ENCODE results near the gene SLC6A8.
A peak's percentile ranks its signal among the peaks of the same experiment; 100 is the strongest.
"Not testable (repeated sequence)": the region's sequence is repeated elsewhere in the genome, so short reads cannot be mapped to it uniquely, and the experiment has no call there.

Gene SLC6A8

DNA sequence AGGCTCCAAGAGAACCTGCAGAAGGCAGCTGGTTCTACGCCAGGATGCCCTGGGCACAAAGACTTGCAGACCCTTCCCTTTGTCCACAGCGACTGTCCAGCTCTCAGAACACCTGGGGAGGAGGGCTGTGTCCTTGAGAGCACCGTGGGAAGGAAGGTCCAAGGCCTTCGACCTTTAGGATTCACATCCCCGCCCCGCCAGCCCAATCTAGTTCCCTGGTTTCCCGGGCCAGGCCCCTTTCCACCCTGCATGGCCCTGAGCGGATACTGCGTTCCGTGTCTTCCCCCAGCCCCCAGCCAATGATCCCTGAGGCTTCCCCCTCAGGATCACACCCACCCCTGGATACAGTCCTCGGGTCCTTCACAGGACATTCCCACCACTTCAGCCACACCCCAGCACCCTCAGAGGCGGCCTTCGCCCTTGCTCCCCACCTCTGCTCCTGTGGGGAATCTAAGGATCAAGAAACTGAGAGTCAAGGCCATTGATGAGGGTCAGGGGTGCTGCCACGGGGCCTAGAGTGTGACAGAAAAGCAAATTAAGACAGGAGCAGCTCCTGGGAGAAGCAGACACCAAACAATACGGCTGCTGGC is 46.0 kb downstream of the SLC6A8 start:
- no peak for DNase-seq

DNA sequence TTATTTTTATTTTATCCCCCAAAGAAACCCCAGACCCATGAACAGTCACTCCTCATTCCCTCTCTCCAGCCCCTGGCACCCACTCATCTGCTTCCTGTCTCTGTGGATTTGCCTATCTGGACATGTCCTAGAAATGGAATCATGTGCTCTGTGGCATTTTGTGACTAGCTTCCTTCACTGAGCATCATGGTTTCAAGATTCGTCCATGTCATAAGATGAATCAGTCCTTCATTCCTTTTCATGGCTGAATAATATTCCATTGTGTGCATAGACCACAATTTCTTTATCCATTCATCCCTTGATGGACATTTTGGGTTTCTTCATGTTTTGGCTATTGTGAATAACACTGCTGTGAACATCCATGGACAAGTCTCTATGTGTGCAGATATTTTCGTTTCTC is 47.1 kb downstream of the SLC6A8 start:
- DNase-seq = no peak

DNA sequence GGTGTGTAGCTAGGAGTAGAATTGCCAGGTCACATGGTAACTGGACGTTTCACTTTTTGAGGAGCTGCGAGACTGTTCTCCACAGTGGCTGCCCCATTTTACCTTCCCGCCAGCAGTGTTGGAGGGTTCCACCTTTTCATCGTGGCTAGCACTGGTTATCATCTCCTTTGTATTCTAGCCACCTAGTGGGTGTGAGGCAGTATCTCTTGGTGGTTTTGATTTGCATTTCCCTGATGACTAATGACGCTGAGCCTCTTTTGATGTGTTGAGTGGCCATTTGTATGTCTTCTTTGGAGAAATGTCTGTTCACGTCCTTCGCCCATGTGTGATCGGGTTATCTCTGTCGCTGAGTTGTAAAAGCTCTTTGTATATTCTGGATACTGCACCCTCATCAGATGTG is 47.5 kb downstream of the SLC6A8 start:
- no peak for DNase-seq

DNA sequence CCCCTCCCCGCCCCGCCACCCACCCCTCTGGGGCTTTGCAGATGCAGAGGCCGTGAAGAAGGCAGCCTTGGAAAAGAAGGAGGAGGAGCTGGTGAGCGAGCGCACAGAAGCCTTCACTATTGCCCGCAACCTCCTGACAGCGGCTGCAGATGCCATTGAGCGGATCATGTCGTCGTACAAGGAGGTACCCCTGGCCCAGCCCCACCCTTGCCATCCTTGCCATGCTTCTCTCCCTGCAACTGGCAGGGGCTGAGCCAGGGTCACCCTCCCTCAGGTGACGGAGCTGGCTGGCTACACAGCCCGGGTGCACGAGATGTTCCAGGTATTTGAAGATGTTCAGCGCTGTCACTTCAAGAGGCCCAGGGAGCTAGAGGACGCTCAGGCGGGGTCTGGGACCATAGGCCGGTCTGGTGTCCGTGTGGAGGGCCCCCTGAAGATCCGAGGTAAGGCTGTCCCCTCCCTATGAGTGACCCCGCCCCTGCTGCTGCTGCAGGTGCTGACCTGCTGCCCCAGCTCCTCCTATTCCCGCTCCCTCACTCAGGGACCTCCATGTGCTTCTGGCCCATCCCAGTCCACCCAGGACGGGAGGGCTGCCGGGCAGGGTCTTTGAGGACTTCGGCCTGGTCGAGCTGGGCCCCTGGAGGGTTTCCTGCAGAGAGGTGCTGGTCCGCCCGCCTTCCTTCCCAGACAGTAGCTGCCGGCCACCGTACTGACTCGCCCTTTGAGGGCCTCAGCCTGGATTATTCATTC is 48.5 kb downstream of the SLC6A8 start:
- DNase-seq = no peak

DNA sequence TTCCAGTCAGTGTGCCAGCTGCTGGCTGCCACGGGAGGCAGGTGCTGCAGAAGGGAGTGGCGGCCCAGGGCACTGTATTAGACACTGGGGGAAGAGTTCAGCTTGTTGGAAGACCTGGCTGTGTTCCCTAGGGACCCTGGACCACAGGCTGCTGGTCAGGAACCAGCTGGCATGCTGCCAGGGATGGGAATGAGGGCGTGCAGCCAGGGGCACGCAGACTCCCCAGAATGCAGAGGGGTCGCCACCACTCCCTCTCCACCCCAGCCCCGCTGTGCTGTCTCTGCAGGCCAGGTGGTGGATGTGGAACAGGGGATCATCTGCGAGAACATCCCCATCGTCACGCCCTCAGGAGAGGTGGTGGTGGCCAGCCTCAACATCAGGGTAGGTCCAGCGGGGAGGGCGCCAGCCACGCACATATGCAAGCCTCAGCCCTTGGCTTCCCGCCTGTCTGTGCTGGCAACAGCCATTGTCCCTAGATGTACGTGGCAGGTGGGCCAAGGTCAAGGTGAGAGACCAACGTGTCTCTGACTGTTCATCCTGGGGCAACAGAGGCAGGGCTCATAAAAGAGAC is 49.2 kb downstream of the SLC6A8 start:
- DNase-seq = no peak

DNA sequence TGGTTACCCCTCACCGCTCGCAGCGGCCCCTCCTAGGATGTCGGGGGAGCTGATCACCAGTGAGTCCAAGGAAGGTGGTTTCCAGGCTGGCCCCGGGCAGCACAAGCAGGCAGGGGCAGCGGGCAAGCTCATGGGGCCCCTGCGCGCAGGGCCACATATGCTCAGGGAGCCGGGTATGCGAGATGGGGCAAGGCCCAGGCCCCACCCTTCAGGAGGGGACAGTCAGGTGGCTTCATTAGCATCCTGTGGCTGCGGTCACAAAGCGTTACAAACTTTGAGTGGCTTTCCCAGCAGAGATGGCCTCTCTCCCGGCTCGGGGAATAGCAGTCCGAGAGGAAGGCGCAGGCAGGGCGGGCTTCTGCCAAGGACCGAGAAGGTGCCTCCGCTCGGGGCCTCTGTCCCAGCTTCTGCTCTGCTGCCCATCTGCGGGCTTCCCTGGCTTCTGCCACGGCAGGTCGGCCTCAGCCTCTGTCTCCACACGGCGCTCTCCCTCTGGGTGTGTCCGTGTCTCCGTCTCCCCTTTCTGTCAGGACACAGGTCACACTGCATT is 50.4 kb downstream of the SLC6A8 start:
- DNase-seq = no peak

DNA sequence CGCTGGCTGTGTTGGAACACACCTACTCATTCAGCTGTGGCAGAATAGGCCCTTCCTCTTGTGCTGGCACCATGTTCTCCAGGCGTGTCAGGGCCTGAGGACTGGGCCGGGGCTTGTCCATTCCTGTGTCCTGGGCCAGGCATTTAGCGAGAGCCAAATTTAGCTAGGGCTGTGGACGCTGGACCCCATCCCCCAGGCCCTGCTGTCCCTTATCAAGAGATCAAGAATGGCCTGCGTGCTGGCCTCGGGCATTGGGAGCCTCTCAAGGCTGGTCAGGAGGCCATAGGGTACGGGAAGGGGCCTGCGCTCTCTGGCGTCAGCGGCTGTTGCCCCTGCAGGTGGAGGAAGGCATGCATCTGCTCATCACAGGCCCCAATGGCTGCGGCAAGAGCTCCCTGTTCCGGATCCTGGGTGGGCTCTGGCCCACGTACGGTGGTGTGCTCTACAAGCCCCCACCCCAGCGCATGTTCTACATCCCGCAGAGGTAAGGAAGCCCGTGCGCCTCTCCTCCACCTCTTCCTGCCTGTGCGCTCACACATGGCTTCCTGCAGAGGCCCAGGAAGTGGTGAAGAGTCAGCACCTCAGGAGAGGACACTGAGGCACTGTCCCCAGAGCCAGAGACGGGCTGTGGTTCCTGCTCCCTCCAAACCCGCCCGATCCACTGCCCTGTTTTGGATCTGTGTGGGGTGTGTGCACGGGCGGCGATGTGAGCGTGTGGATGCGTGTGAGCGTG is 52.2 kb downstream of the SLC6A8 start:
- no peak for DNase-seq

DNA sequence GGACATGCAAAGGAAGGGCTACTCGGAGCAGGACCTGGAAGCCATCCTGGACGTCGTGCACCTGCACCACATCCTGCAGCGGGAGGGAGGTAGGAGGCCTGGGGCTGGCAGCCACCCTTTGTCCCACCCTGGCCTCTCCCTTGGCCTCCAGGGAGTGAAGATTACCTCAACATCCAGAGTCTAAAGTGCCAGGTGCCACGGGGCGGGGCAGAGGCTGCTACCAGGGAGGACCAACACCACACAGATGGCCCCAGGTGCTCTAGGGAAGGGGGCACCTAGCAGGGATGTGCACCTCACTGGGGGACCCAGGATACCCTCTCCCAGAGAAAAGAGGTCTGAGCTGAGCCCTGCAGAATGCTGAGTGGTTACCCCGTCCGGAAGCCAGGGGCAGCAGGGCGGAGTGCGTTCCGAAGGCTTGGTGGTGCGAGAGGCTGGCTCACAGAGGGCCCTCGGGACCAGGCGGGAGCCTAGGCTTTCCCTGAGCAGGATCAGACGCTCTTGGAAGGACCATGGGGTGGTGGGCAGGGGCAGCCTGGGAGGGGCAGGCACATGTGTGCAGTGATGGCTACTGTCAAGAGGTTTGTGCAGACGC is 53.0 kb downstream of the SLC6A8 start:
- no peak for DNase-seq

DNA sequence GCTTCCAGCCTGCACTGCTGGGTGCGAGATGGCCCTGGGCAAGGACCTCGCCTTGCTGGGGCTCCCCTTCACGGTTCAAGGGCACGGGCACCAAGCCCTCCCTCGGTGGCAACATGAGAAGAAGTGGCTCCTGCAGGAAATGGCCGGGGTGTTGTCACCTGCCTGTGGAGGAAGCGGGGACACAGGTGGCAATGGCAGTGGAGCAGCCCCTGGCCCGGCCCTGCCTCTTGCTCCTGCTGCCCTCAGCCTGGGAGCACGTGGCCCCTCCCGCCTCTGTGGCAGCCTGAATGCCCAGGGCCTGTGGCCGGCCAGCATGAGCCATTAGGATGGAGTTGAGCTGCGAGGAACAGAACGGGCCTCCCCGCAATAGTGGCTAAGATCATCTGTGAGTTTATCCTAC is 53.7 kb downstream of the SLC6A8 start:
- no peak for DNase-seq

DNA sequence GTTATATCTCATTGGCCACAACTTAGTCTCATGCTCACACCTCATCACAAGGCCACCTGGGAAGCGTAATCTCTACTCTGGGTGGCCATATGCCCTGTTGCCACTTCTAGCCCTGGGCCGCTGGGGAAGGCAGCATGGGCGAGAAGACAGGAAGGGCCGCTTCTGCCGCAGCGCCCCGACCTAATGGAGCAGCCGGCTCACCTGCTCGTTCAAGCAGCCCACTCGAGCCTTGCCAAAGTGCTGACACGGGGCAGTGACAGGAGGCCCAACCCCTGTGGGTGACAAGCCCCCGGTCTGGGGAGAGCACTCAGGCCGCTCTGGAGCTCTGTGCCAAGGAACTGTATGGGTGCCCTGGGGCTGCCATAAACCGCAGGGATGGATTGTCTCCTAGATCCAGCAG is 54.4 kb downstream of the SLC6A8 start:
- not testable (repeated sequence) for DNase-seq

DNA sequence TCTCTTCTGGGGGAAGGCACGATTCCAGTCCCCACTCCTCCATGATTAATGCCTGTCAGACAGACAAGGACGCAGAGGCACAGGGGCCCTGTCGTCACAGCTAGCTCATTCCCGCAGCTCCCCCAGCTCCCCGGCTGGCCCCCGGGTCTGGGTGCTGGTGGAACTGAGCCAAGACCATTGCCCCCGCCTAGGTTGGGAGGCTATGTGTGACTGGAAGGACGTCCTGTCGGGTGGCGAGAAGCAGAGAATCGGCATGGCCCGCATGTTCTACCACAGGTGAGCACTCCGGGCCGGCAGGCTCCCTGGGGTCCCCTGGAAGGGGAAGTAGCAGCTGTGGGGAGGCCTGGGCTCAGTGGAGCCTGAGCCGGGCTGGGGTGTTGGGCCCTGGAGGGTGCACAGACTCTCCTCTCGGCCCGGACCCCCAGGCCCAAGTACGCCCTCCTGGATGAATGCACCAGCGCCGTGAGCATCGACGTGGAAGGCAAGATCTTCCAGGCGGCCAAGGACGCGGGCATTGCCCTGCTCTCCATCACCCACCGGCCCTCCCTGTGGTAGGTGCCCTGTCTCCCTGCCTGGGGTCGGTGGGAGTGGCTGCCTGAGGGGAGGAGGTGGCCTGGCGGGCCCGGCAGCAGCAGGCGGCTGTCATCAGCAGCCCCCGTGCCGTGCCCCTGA is 55.2 kb downstream of the SLC6A8 start:
- not testable (repeated sequence) for DNase-seq

DNA sequence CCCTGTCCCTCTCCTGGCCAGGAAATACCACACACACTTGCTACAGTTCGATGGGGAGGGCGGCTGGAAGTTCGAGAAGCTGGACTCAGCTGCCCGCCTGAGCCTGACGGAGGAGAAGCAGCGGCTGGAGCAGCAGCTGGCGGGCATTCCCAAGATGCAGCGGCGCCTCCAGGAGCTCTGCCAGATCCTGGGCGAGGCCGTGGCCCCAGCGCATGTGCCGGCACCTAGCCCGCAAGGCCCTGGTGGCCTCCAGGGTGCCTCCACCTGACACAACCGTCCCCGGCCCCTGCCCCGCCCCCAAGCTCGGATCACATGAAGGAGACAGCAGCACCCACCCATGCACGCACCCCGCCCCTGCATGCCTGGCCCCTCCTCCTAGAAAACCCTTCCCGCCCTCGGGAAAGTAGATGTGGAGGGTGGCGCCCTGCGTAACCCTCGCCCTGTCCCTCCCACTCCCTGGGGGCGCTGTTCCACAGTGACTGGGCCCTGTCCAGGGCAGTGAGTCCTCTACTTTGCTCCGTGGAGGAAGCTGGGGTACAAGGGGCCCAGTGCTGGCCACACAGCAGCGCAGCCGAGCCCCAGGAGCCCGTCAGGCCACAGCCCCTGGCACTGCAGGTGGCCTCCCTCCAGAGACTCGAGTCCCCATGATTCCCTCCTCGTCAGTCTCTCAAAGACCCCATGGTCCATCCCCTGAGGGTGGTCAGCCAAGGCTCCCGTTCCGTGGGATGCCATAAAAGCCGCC is 55.9 kb downstream of the SLC6A8 start:
- peak; percentile 53 for DNase-seq

DNA sequence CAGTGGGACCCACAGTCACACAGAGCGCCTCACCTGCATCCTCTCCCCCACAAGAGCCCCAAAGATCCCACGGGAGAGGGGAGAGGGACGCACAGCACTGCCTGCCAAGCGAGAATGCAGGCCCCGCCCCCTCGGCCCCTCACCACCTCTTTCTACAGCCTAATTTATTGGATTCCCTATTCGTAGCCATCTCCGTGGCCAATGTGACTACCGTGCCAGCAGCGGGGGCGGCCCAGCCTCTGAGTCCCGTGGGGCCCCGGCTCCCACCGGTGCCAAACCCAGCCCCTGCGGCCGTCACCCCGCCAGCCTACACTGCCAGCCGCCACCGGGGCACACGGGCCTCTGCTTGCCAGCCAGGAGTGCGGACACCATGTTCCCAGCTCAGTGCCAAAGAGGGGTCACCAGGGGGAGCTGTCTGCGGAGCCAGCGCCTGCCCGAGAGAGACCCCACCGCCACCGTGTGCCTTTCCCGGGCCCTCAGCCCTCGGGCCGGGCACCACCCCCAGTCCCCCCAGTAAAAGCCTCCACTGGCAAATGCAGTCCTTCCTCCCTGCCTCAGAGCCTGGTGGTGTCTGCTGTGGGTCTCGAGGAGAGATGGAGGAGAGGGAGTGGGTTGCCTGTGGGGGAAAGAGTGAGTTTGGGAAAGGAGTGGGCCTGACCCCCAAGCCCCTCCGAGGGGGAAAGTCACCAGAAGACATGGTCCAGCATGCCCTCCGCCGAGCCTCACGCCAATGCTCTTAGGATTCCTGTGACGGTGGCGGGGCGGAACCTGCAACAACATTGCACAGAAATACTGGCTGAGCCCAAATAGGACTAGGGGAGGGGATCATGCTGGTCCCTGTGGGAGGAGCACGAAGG is 56.7 kb downstream of the SLC6A8 start:
- DNase-seq = peak; percentile 37

DNA sequence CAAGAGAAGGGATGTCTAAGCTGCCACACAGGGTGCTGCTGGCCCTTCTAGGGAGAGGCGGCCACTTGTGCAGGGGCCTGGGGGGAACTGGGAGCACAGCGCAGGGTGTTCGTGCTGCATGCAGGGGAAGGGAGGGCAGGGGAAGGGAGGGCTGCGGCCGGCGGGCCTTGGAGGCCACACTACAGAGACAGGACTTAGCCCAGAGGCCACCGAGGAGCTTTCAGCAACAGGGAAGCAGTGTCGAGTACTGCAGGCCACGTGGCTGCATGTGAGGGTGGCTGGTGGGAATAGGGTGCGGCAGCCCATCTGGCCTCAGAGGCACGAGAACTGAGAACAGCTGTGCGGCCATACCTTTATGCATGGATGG is 57.3 kb downstream of the SLC6A8 start:
- not testable (repeated sequence) for DNase-seq
